GM12891 (cell line): Measurements from ENCODE around the gene CXCR4.

Experiments used
- PAX5 ChIP-seq: IDR thresholded peaks from 2 replicates; pipeline ENCODE4 v1.6.1; 2011; ENCODE audit warnings: low read length, moderate library complexity, mild to moderate bottlenecking; ENCODE audit not compliant: insufficient read depth, severe bottlenecking
- POLR2A ChIP-seq: IDR thresholded peaks from 2 replicates; pipeline ENCODE4 v1.6.1; 2011; ENCODE audit warnings: low read depth, low read length, control low read depth
- POLR2AphosphoS5 ChIP-seq: IDR thresholded peaks from 2 replicates; pipeline ENCODE4 v1.6.1; 2011; ENCODE audit warnings: low read depth, low read length, control low read depth
- POU2F2 ChIP-seq: IDR thresholded peaks from 2 replicates; pipeline ENCODE4 v1.6.1; 2011; ENCODE audit warnings: low read depth, mild to moderate bottlenecking, control low read depth, low read length, moderate library complexity
- SPI1 ChIP-seq: IDR thresholded peaks from 2 replicates; pipeline ENCODE4 v1.6.1; 2011; ENCODE audit warnings: low read depth, low read length, control low read depth
- TAF1 ChIP-seq: IDR thresholded peaks from 2 replicates; pipeline ENCODE4 v1.6.1; 2011; ENCODE audit warnings: low read depth, low read length, control low read depth

DNA sequence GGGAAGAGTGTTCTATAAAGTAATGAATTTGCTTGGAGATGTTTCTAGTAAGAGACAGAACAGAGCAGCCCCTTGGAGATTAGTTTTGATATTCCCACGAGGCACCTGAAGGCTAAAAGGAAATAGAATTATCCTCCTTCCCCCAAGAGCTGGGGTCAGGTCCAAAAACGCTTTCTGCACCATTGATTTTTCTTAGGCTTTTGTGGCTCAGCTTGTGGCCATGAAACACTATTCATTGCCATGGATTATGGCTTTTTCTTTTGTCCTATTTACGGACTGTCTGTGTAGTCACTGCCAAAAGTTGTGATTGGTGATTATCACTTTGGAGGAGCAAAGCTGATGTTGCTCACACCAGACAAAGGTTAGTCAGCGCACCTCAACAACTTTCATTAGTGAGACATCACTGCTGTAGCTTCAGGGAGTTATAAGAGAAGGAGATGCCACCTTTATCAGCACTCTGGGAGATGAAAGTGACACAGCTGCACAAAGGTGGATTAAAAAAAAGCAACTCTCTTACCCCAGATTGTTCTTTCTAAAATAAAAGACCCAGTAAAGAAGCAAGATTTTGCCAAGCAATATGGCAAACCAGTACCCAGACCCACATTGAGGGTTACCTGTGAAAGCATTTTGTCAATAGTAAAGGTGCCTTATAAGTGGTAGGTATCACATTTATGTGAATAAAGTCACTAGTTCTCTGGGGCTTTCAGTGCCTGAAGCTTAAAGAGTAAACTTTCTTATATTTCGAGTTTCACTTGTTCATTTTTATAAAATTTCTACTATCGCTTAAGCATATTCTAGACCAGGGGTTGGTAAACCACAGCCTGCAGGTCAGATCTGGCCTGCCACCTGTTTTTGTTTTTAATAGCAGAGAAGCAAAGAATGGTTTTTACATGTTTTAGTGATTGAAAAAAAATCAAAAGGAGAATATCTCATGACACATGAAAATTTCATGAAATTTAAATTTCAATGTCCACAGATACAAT lies 10.6 kb downstream of the CXCR4 start:
- TF ChIP-seq POLR2AphosphoS5 (no peak), POLR2A (no peak), SPI1 (no peak), TAF1 (no peak), POU2F2 (no peak), PAX5 (no peak)
